ENCODE measurements around the gene DCTPP1. TPM values are rescaled to one million over a fixed set of nuclear protein-coding genes. Genes with fewer than 3 reads are reported as not detected.
"Not testable (repeated sequence)": the region's sequence is repeated elsewhere in the genome, so short reads cannot be mapped to it uniquely, and the experiment has no call there.

The DCTPP1 gene
- total RNA-seq, result 53.3 TPM

- peak; percentile 97 for DNase-seq (ENCODE audit: low spot score)
Measured at GRCh38 chr16:30429678-30430427, at the start of gene DCTPP1. Gene DCTPP1 (minus strand): TSS chr16:30430030. CDS start chr16:30429980, 50 bp downstream.

- DNase-seq (ENCODE audit: low spot score), result no peak
Measured at GRCh38 chr16:30478766-30479478, 49.1 kb upstream of the DCTPP1 start.

DNA sequence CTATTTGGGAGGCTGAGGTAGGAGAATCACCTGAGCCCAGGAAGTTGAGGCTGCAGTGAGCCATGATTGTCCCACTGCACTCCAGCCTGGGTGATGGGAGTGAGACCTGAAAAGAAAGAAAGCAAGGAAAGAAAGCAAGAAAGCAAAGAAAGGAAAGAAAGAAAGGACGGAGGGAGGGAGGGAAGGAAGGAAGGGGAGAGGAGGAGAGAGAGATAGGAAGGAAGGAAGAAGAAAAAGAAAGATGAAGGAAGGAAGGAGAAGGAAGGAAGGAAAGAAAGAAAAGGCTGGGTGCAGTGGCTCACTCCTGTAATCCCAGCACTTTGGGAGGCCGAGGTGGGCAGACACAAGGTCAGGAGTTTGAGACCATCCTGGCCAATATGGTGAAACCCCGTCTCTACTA, 47.9 kb upstream of the DCTPP1 start:
- DNase-seq (ENCODE audit: low spot score), result not testable (repeated sequence)

DNA sequence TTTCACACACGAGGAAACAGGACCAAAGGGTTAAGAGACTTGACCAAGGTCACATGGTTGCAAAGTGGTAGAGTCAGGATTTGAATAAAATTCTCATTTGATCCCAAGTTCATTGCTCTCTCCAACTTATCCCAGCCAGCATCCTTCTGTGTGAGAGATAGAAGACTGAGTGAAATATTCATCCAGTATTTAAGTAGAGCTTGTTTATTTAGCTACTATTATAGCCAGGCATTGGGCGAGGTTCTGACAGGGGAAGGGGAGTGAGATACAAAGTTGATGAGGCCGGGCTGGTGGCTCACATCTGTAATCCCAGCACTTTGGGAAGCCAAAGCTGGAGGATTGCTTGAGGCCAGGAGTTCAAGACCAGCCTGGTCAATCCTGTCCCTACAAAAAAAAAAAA, 47.2 kb upstream of the DCTPP1 start:
- no peak for DNase-seq (ENCODE audit: low spot score)

DNA sequence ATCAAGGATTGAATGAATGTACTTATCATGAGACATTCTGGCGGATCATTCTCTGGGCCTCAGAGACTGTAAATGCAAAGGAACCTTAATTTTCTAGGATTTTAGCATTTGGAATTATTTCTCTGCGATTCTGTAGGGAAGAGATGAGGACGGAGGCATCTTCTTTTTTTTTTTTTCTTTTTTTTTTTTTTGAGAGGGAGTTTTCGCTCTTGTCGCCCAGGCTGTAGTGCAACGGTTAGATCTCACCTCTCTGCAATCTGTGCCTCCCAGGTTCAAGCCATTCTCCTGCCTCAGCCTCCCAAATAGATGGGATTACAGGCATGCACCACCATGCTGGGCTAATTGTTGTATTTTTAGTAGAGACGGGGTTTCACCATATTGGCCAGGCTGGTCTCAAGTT, 44.9 kb upstream of the DCTPP1 start:
- DNase-seq (ENCODE audit: low spot score), result no peak

- no peak for DNase-seq (ENCODE audit: low spot score)
Measured at GRCh38 chr16:30474074-30474452, 44.2 kb upstream of the DCTPP1 start.

GRCh38 chr16:30473231-30474073, 43.6 kb upstream of the DCTPP1 start:
- no peak for DNase-seq (ENCODE audit: low spot score)

- DNase-seq (ENCODE audit: low spot score), result peak; percentile 44
Measured at GRCh38 chr16:30472328-30472942, 42.6 kb upstream of the DCTPP1 start, which contains the start of gene ITGAL. Gene ITGAL (plus strand): TSS chr16:30472742. CDS start chr16:30472838, 96 bp downstream.

DNA sequence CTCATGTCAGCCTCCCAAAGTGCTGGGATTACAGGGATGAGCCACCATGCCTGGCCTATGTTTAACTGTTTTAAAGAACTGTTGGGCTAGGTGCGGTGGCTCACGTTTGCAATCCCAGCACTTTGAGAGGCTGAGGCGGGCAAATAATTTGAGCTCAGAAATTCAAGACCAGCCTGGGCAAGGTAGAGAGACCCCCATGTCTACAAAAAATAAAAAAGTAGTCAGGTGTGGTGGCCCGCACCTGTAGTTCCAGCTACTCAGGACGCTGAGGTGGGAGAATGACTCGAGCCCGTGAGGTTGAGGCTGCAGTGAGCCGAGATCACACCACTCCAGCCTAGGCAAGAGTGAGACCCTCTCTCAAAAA, 40.8 kb upstream of the DCTPP1 start:
- no peak for DNase-seq (ENCODE audit: low spot score)

DNA sequence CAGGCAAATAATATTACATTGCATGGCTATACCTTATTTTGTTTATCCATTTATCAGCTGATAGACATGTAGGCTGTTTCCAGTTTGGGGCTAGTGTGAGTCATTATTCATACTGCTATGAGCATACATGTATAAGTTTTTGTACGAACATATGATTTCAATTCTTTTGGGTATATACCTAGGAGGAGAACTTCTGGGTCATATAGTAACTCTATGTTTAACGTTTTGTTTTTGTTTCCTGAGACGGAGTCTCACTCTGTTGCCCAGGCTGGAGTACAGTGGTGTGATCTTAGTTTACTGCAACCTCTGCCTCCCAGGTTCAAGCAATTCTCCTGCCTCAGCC, 40.3 kb upstream of the DCTPP1 start:
- DNase-seq (ENCODE audit: low spot score), result no peak

- no peak for DNase-seq (ENCODE audit: low spot score)
Measured at GRCh38 chr16:30464078-30464477, 34.2 kb upstream of the DCTPP1 start.

DNA sequence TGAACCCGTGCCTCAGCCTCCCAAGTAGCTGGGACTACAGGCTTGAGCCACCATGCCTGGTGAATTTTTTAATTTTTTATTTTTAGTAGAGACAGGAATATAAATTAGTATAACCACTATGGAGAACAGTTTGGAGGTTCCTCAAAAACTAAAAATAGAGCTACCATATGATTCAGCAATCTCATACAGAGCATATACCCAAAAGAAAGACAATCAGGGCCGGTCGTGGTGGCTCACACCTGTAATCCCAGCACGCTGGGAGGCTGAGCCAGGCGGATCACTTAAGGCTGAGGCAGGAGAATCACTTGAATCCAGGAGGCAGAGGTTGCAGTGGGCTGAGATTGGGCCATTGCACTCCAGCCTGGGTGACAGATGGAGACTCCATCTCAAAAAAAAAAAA, 31.6 kb upstream of the DCTPP1 start:
- not testable (repeated sequence) for DNase-seq (ENCODE audit: low spot score)

DNA sequence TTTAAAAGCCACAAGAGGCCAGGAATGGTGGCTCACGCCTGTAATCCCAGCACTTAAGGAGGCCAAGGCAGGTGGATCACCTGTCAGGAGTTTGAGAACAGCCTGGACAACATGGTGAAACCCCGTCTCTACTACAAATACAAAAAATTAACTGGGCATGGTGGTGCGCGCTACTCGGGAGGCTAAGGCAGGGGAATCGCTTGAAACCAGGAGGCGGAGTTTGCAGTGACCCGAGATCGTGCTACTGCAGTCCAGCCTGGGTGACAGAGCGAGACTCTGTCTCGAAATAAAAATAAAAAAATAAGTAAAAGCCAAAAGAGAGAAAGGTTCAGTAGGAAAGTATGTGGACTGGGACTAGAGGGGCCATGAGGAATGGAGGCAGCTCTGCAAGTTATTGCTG, 29.6 kb upstream of the DCTPP1 start:
- DNase-seq (ENCODE audit: low spot score), result no peak

DNA sequence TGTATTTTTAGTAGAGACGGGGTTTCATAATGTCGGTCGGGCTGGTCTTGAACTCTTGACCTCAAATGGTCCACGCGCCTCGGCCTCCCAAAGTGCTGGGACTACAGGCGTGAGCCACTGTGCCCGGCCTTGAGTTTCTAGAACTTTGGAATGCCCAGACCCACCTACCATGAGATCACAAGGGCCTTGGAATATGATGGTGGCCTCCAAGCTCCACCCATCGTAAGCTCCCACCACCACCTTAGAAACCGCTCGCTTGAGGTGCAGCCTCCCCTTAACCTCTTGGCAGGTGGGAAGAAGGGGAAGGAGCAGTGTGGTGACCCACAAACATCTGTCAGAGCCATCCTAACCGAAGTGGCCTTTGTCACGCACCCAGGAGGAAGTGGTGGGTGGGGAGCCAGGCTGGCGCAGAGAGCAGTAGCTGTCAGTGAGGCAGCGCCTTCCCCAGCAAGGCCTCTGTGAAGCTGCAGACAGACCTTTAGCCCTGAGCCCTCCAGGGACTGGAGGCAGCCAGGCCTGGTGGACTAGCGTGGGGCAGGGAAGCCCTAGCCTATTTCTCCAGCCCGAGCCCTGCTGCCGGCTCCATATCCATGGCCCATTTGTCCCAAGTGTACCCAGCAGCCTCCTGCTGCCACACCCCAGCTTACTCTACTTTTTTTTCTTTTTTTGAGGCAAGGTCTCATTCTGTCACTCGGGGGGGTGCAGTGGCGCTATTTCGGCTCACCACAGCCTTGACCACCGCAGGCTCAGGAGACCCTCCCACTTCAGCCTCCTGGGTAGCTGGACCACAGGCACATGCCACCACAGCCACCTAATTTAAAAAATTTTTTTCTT, 28.9 kb upstream of the DCTPP1 start:
- peak; percentile 43 for DNase-seq (ENCODE audit: low spot score)

DNA sequence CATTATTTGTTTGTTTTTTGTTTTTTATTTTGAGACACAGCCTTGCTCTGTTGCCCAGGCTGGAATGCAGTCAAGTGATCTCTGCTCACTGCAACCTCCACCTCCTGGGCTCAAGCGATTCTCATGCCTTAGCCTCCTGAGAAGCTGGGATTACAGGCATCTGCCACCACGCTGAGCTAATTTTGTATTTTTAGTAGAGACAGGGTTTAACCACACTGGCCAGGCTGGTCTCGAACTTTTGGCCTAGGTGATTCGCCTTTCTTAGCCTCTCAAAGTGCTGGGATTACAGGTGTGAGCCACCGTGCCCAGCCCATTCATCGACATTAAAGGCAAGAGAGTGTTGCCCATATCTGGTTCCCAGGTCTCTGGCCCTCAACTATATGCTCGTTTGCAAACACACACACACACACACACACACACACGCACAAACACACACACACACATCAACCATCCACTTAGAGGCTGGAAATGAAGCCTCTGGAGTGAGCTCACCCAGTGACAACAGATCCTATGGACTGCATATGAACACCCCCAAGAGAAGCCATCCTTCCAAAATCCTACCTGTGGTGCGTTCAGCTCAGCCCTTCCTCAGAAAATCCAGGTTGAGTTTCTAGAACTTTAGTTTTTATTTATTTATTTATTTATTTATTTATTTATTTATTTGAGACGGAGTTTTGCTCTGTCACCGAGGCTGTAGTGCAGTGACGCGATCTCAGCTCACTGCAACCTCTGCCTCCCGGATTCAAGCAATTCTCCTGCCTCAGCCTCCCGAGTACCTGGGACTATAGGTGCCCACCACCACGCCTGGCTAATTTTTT, 28.1 kb upstream of the DCTPP1 start:
- no peak for DNase-seq (ENCODE audit: low spot score)

GRCh38 chr16:30457256-30457655, 27.4 kb upstream of the DCTPP1 start:
- no peak for DNase-seq (ENCODE audit: low spot score)

DNA sequence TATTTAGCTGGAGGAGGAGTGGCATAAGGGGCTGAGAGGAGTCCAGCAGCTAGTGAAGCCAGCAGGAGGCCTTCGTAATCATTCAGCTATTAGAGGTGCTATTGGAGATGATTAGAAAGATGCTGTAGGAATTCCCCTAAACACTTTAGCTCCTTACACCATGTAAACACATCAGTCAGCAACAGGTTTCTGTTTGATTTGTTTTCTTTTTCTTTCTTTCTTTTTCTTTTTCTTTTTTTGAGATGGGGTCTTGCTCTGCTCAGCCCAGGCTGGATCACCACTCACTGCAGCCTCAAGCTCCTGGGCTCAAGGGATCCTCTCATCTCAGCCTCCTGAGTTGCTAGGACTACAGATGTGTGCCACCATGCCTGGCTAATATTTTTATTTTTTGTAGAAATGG, 26.5 kb upstream of the DCTPP1 start:
- no peak for DNase-seq (ENCODE audit: low spot score)

DNA sequence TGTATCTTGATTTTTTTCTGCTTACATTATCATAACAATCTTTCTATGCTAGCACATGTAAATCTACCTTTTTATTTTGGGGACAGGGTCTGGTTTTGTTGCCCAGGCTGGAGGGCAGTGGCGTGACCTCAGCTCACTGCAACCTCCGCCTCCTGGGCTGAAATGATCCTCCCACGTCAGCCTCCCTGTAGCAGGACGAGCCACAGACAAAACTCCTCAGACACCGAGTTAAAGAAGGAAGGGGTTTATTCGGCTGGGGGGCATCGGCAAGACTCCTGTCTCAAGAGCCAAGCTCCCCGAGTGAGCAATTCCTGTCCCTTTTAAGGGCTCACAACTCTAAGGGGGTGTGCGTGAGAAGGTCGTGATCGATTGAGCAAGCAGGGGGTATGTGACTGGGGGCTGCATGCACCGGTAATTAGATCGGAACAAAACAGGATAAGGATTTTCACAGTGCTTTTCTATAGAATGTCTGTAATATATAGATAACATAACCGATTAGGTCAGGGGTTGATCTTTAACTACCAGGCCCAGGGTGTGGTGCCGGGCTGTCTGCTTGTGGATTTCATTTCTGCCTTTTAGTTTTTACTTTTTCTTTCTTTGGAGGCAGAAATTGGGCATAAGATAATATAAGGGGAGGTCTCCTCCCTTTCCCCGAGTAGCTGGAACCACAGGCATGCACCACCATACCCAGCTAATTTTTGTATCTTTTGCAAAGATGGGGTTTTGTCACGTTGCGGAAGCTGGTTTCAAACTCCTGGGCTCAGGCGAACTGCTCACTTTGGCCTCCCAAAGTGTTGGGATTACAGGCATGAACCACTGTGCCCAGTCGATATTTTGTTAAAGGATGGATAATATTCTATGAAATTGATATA, 23.1 kb upstream of the DCTPP1 start:
- DNase-seq (ENCODE audit: low spot score), result not testable (repeated sequence)

DNA sequence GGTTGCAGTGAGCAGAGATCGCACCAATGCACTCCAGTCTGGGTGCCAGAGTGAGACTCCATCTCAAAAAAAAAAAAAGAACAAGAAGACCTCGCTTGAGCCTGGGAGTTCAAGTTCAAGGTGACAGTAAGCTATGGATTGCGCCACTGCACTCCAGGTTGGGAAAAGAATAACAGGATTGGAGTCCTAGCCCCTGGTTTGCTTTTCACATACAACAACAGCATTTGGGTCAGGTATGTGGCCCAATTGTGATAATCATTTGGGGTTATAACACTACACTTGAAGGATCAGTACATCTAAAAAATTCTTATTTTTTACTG, 19.2 kb upstream of the DCTPP1 start:
- no peak for DNase-seq (ENCODE audit: low spot score)

Data from mucosa of gallbladder (tissue), 1 donor.